ENCODE results near the gene WBP2. TPM values are rescaled to one million over a fixed set of nuclear protein-coding genes. Genes with fewer than 3 reads are reported as not detected.

The WBP2 gene
- total RNA-seq, 1 donor from 2014 or later: 72.6 TPM

GRCh38 chr17:75799402-75799801 lies 55.7 kb downstream of the WBP2 start:
- Histone ChIP-seq H3K36me3 (ENCODE audit: insufficient read depth, low read length) (peaks cover 10% of the 10 kb centered on the region), H3K79me2 (ENCODE audit: insufficient read depth, low read length) (peaks cover 36% of the 10 kb centered on the region), H3K9me3 (ENCODE audit: insufficient read depth, low read depth, low read length) (no peaks in the 10 kb centered on the region), H3K4me1 (ENCODE audit: insufficient read depth, low read length) (no peaks in the 10 kb centered on the region), H3K27ac (ENCODE audit: low read depth, low read length) (no peak overlapping the region), H3K4me3 (ENCODE audit: insufficient read depth, low read depth, low read length) (no peak overlapping the region), H3K9ac (ENCODE audit: low read length) (no peak overlapping the region), H3K4me2 (ENCODE audit: low read length) (no peak overlapping the region), H2AFZ (ENCODE audit: low read depth, low read length) (no peak overlapping the region), H3K27me3 (ENCODE audit: insufficient read depth, low read length) (no peaks in the 10 kb centered on the region), H4K20me1 (ENCODE audit: insufficient read depth, low read length) (peaks cover 21% of the 10 kb centered on the region)
- TF ChIP-seq CTCF (IDR thresholded peaks at IDR 0.05; ENCODE audit: insufficient read depth, low read depth, low read length) (no peak), EZH2 (IDR thresholded peaks at IDR 0.05; ENCODE audit: insufficient read depth, low read length) (no peak)
- H3K4me3 Mint-ChIP-seq (ENCODE audit: unreplicated experiment): no peak overlapping the region
- H3K9me3 Mint-ChIP-seq (ENCODE audit: unreplicated experiment): no peaks in the 10 kb centered on the region
- H3K4me1 Mint-ChIP-seq (ENCODE audit: low read depth, unreplicated experiment): no peaks in the 10 kb centered on the region
- no peaks in the 10 kb centered on the region for H3K27me3 Mint-ChIP-seq (ENCODE audit: low read depth, unreplicated experiment)
- FAIRE-seq (no peak), DNase-seq (ENCODE audit: low read depth) (no peak)
- no peak overlapping the region for H3K27ac Mint-ChIP-seq (ENCODE audit: unreplicated experiment)
- peaks cover 5% of the 10 kb centered on the region for H3K36me3 Mint-ChIP-seq (ENCODE audit: low read depth, unreplicated experiment)

GRCh38 chr17:75795820-75796607 lies 59.1 kb downstream of the WBP2 start:
- Histone ChIP-seq H3K27ac (ENCODE audit: low read depth, low read length) (no peak overlapping the region), H3K4me3 (ENCODE audit: insufficient read depth, low read depth, low read length) (no peak overlapping the region), H4K20me1 (ENCODE audit: insufficient read depth, low read length) (peaks cover 15% of the 10 kb centered on the region), H3K27me3 (ENCODE audit: insufficient read depth, low read length) (no peaks in the 10 kb centered on the region), H3K9ac (ENCODE audit: low read length) (no peak overlapping the region), H3K36me3 (ENCODE audit: insufficient read depth, low read length) (peaks cover 16% of the 10 kb centered on the region), H3K4me2 (ENCODE audit: low read length) (no peak overlapping the region), H3K4me1 (ENCODE audit: insufficient read depth, low read length) (peaks cover 3% of the 10 kb centered on the region), H2AFZ (ENCODE audit: low read depth, low read length) (no peak overlapping the region), H3K9me3 (ENCODE audit: insufficient read depth, low read depth, low read length) (no peaks in the 10 kb centered on the region), H3K79me2 (ENCODE audit: insufficient read depth, low read length) (peaks cover 65% of the 10 kb centered on the region)
- no peak for DNase-seq (ENCODE audit: low read depth)
- TF ChIP-seq CTCF (IDR thresholded peaks at IDR 0.05; ENCODE audit: insufficient read depth, low read depth, low read length): no peak
- TF ChIP-seq EZH2 (IDR thresholded peaks at IDR 0.05; ENCODE audit: insufficient read depth, low read length): no peak
- Mint-ChIP-seq H3K27me3 (ENCODE audit: low read depth, unreplicated experiment) (no peaks in the 10 kb centered on the region), H3K36me3 (ENCODE audit: low read depth, unreplicated experiment) (peaks cover 5% of the 10 kb centered on the region), H3K27ac (ENCODE audit: unreplicated experiment) (no peak overlapping the region), H3K4me3 (ENCODE audit: unreplicated experiment) (no peak overlapping the region), H3K4me1 (ENCODE audit: low read depth, unreplicated experiment) (peaks cover 11% of the 10 kb centered on the region), H3K9me3 (ENCODE audit: unreplicated experiment) (peaks cover 1% of the 10 kb centered on the region)
- FAIRE-seq: no peak

Other genes with a start within 250 kb of the WBP2 start
- 0.07 TPM in 1 of 2 replicates, not detected in the other for gene SMIM5, start 221.9 kb downstream of the WBP2 start, total RNA-seq
- 24.6 and 25.9 TPM in 2 replicates for gene RECQL5, start 188.2 kb downstream of the WBP2 start, total RNA-seq
- 98.1 and 99.2 TPM in 2 replicates for gene SAP30BP, start 188.0 kb downstream of the WBP2 start, total RNA-seq
- 2.1 and 6.6 TPM in 2 replicates for gene ITGB4, start 133.9 kb downstream of the WBP2 start, total RNA-seq
- 22.6 and 31.1 TPM in 2 replicates for gene GALK1, start 90.1 kb downstream of the WBP2 start, total RNA-seq
- gene UNK, start 70.5 kb downstream of the WBP2 start, total RNA-seq: 14.9 and 16.7 TPM in 2 replicates
- 2.5 and 2.7 TPM in 2 replicates for gene UNC13D, start 10.9 kb downstream of the WBP2 start, total RNA-seq
- 5.6 and 5.9 TPM in 2 replicates for gene TRIM47, start 23.2 kb upstream of the WBP2 start, total RNA-seq
- gene TRIM65, start 41.6 kb upstream of the WBP2 start, total RNA-seq: 15.4 and 20.1 TPM in 2 replicates
- gene MRPL38, start 49.5 kb upstream of the WBP2 start, total RNA-seq: 58.9 and 65.6 TPM in 2 replicates
- gene FBF1, start 85.7 kb upstream of the WBP2 start, total RNA-seq: 5.1 and 5.2 TPM in 2 replicates
- 56.8 and 61.3 TPM in 2 replicates for gene ACOX1, start 123.8 kb upstream of the WBP2 start, total RNA-seq
- 17.7 and 19.0 TPM in 2 replicates for gene TEN1, start 123.9 kb upstream of the WBP2 start, total RNA-seq
- gene CDK3, start 145.5 kb upstream of the WBP2 start, total RNA-seq: 5.0 and 7.5 TPM in 2 replicates
- gene EVPL, start 172.0 kb upstream of the WBP2 start, total RNA-seq: not detected in 2 replicates
- 74.3 and 75.3 TPM in 2 replicates for gene SRP68, start 217.2 kb upstream of the WBP2 start, total RNA-seq
- gene GALR2, start 219.4 kb upstream of the WBP2 start, total RNA-seq: 0.36 TPM in 1 of 2 replicates, not detected in the other
- gene ZACN, start 223.8 kb upstream of the WBP2 start, total RNA-seq: 0.23 TPM in 1 of 2 replicates, not detected in the other
- 145 and 154 TPM in 2 replicates for gene EXOC7, start 248.5 kb upstream of the WBP2 start, total RNA-seq